HUES6 (cell line): ENCODE results near the gene GPR42.

Experiments
- H3K27ac ChIP-seq: 2 replicates; pipeline ENCODE4 v1.7.0; 2013; ENCODE audit warnings: low read depth, mild to moderate bottlenecking, low read length, inconsistent platforms
- H3K27me3 ChIP-seq: 2 replicates; pipeline ENCODE4 v1.6.1; 2013; ENCODE audit warnings: low read length; ENCODE audit not compliant: control insufficient read depth, insufficient read depth
- H3K36me3 ChIP-seq: 2 replicates; pipeline ENCODE4 v1.6.1; 2013; ENCODE audit warnings: low read length; ENCODE audit not compliant: control insufficient read depth, insufficient read depth
- H3K4me1 ChIP-seq: 2 replicates; pipeline ENCODE4 v1.6.1; 2013; ENCODE audit warnings: low read length; ENCODE audit not compliant: control insufficient read depth, insufficient read depth
- H3K4me3 ChIP-seq: 2 replicates; pipeline ENCODE4 v1.5.1; 2013; ENCODE audit warnings: low read depth, low read length
- H3K9ac ChIP-seq: one replicate; pipeline ENCODE4 v1.6.1; 2013; ENCODE audit warnings: mild to moderate bottlenecking, low read length
- H3K9me3 ChIP-seq: 2 replicates; pipeline ENCODE4 v1.6.1; 2013; ENCODE audit warnings: low read depth, low read length; ENCODE audit not compliant: control insufficient read depth, insufficient read depth

Gene GPR42

GRCh38 chr19:35336166-35336955, 34.5 kb upstream of the GPR42 start:
- no peak overlapping the region for H3K27ac ChIP-seq
- no peak overlapping the region for H3K4me3 ChIP-seq
- no peak overlapping the region for H3K9ac ChIP-seq
- no peaks in the 10 kb centered on the region for H3K36me3 ChIP-seq
- H3K27me3 ChIP-seq = no peaks in the 10 kb centered on the region
- no peaks in the 10 kb centered on the region for H3K9me3 ChIP-seq
- H3K4me1 ChIP-seq = no peaks in the 10 kb centered on the region

- no peaks in the 10 kb centered on the region for H3K36me3 ChIP-seq
- no peak overlapping the region for H3K27ac ChIP-seq
- H3K9ac ChIP-seq = no peak overlapping the region
- H3K4me1 ChIP-seq = no peaks in the 10 kb centered on the region
- H3K9me3 ChIP-seq = no peaks in the 10 kb centered on the region
- no peak overlapping the region for H3K4me3 ChIP-seq
- no peaks in the 10 kb centered on the region for H3K27me3 ChIP-seq
These were observed 33.5 kb upstream of the GPR42 start for GRCh38 chr19:35337097-35337983.

- H3K9me3 ChIP-seq = no peaks in the 10 kb centered on the region
- H3K4me3 ChIP-seq = no peak overlapping the region
- no peaks in the 10 kb centered on the region for H3K36me3 ChIP-seq
- no peaks in the 10 kb centered on the region for H3K27me3 ChIP-seq
- no peak overlapping the region for H3K27ac ChIP-seq
- H3K9ac ChIP-seq = no peak overlapping the region
- no peaks in the 10 kb centered on the region for H3K4me1 ChIP-seq
These were observed 32.9 kb upstream of the GPR42 start for GRCh38 chr19:35337984-35338296.

GRCh38 chr19:35340431-35340830, 30.4 kb upstream of the GPR42 start:
- Histone ChIP-seq H3K9ac (no peak overlapping the region), H3K36me3 (no peaks in the 10 kb centered on the region), H3K27ac (no peak overlapping the region), H3K27me3 (no peaks in the 10 kb centered on the region), H3K4me1 (no peaks in the 10 kb centered on the region), H3K9me3 (no peaks in the 10 kb centered on the region), H3K4me3 (no peak overlapping the region)

GRCh38 chr19:35341006-35341405, 29.9 kb upstream of the GPR42 start:
- Histone ChIP-seq H3K4me3 (no peak overlapping the region), H3K9ac (no peak overlapping the region), H3K27ac (no peak overlapping the region), H3K36me3 (no peaks in the 10 kb centered on the region), H3K27me3 (no peaks in the 10 kb centered on the region), H3K4me1 (no peaks in the 10 kb centered on the region), H3K9me3 (no peaks in the 10 kb centered on the region)

- Histone ChIP-seq H3K36me3 (no peaks in the 10 kb centered on the region), H3K9ac (no peak overlapping the region), H3K27ac (no peak overlapping the region), H3K9me3 (no peaks in the 10 kb centered on the region), H3K27me3 (no peaks in the 10 kb centered on the region), H3K4me3 (no peak overlapping the region), H3K4me1 (no peaks in the 10 kb centered on the region)
These were observed 29.2 kb upstream of the GPR42 start for GRCh38 chr19:35341565-35342225.

GRCh38 chr19:35342430-35342829, 28.4 kb upstream of the GPR42 start:
- no peak overlapping the region for H3K4me3 ChIP-seq
- H3K27me3 ChIP-seq = no peaks in the 10 kb centered on the region
- H3K9me3 ChIP-seq = no peaks in the 10 kb centered on the region
- no peak overlapping the region for H3K27ac ChIP-seq
- no peak overlapping the region for H3K9ac ChIP-seq
- H3K36me3 ChIP-seq = no peaks in the 10 kb centered on the region
- H3K4me1 ChIP-seq = no peaks in the 10 kb centered on the region

- no peak overlapping the region for H3K4me3 ChIP-seq
- no peaks in the 10 kb centered on the region for H3K36me3 ChIP-seq
- H3K27me3 ChIP-seq = no peaks in the 10 kb centered on the region
- no peaks in the 10 kb centered on the region for H3K9me3 ChIP-seq
- H3K27ac ChIP-seq = no peak overlapping the region
- H3K9ac ChIP-seq = no peak overlapping the region
- H3K4me1 ChIP-seq = no peaks in the 10 kb centered on the region
These were observed 26.3 kb upstream of the GPR42 start for GRCh38 chr19:35344511-35345031.

- no peaks in the 10 kb centered on the region for H3K27me3 ChIP-seq
- no peaks in the 10 kb centered on the region for H3K36me3 ChIP-seq
- H3K4me1 ChIP-seq = no peaks in the 10 kb centered on the region
- no peak overlapping the region for H3K27ac ChIP-seq
- no peak overlapping the region for H3K9ac ChIP-seq
- H3K9me3 ChIP-seq = no peaks in the 10 kb centered on the region
- H3K4me3 ChIP-seq = no peak overlapping the region
These were observed 25.2 kb upstream of the GPR42 start for GRCh38 chr19:35345671-35346111.

- no peaks in the 10 kb centered on the region for H3K27me3 ChIP-seq
- H3K36me3 ChIP-seq = no peaks in the 10 kb centered on the region
- H3K9ac ChIP-seq = no peak overlapping the region
- no peaks in the 10 kb centered on the region for H3K4me1 ChIP-seq
- no peaks in the 10 kb centered on the region for H3K9me3 ChIP-seq
- no peak overlapping the region for H3K4me3 ChIP-seq
- H3K27ac ChIP-seq = no peak overlapping the region
These were observed 24.4 kb upstream of the GPR42 start for GRCh38 chr19:35346193-35347052.
